ENCODE measurements around the gene ZSCAN5A. TPM values are rescaled to one million over a fixed set of nuclear protein-coding genes. Genes with fewer than 3 reads are reported as not detected.
"Not testable (repeated sequence)": the region's sequence is repeated elsewhere in the genome, so short reads cannot be mapped to it uniquely, and the experiment has no call there.

ZSCAN5A gene
- total RNA-seq, 1 experiment from 2014 or later: 20.7 TPM

DNA sequence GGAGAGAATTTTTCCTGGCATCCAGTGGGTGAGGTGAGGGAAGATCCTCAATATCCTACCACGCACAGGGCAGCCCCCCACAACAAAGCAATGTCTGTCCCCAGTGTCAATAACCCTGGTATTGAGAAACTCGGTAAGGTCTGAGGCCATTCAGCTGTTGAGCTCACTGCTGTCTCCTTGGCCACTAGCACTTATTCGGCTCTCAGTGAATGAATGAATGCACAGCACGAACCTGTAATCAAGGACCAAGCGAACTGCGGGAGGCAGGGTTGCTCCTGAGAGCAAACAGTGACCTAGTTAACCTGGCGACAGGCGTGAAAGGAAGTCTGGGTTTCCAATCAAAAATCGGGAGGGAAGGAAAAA is 640 bp downstream of the ZSCAN5A start:
- no peak for DNase-seq (ENCODE audit: low read depth)

DNA sequence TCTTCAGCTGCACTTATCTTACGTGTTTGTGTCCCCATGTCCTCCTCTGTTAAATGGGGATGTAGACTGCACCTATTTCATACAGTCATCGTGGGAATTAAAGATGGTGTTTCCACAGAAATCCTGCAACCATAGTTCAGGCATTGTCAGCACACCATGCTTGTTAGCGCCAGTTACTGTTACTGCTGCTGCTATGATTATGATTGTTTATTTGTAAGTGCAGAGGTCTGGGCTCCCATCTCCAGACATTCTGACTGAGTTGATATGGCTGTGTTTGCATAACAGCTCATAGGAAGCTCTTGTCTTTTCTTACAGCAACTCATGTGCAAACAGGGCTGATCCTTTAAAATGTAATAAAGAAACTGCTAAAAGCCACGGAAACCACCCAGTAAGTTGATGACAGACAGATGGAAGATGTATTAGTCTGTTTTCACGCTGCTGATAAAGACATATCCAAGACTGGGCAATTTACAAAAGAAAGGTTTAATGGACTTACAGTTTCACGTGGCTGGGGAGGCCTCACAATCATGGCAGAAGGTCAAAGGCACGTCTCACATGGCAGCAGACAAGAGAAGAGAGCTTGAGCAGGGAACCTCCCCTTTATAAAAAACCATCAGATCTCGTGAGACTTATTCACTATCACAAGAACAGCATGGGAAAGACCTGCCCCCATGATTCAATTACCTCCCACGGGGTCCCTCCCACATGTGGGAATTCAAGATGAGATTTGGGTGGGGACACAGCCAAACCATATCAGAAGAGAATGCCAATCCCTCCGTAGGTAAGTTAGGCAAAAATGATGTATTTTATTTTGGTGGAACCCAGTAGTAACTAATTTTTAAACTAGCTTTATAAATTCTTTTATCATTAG is 1.6 kb downstream of the ZSCAN5A start:
- no peak for DNase-seq (ENCODE audit: low read depth)

DNA sequence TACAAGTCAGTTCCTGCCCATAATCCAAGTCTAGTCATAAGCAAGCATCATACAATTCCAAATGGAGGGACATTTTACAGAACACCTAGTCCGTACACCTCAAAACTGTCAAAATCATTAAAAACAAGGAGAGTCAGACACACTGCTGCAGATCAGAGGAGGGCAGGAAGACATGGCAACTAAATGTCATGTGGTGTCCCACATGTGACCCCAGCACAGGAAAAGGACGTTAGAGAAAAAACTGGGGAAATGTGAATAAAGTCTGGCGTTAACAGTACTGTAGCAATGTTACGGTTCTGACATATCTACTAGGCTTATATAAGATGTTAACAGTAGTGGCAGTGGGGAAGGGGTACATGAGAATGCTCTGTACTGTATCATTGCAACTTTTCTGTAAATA is 2.3 kb downstream of the ZSCAN5A start:
- no peak for DNase-seq (ENCODE audit: low read depth)

DNA sequence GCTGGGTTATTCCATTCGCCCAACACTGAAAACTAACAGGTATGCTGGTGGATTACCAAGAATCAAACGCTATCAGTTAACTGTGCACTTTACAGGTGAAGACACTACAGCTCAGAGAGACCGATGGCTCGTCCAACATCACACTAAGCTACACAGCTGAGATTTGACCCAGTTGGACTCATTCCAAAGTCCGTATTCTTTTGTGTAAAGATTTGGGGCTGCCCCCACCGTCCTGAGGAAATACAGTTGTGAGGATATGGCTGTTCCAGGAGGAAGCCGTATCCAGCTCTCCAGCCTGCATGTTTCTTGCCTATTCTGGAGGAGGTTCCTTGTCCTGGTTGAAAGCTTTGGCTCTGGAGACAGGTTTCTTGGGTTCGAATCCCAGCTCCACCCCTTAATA is 4.2 kb downstream of the ZSCAN5A start:
- DNase-seq (ENCODE audit: low read depth): no peak

DNA sequence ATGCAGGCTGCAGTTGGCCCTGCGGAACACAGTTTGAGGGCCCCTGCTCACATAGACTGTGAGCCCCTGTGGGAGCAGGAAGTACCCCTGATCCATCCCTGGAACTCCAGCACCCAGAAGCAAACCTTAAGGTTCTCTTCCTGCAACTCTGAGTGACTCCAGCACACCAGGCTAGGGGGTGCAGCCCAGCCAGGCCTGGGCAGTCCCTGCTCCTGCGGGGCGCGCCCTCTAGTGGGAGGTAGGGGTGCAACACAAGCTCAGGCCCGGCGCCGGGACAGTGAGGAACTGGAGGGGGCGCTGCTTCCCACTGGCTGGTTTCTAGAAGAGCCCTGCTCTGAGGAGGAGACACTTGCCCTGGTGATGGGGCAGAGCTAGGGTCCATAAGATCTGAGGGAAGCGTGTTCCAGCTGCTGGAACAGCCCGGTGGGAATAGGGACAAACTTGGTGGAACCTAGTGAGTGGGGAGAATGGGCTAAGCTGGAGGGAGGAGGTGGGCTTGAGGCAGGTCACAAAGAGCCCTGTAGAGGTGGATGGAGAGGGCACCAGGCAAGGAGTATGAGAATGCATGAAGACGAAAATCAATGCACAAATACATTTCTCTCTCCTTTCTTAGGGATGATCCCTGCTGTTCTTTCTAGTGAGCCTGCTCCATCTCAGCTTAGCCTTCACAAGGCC is 5.0 kb downstream of the ZSCAN5A start:
- DNase-seq (ENCODE audit: low read depth): peak; percentile 74

DNA sequence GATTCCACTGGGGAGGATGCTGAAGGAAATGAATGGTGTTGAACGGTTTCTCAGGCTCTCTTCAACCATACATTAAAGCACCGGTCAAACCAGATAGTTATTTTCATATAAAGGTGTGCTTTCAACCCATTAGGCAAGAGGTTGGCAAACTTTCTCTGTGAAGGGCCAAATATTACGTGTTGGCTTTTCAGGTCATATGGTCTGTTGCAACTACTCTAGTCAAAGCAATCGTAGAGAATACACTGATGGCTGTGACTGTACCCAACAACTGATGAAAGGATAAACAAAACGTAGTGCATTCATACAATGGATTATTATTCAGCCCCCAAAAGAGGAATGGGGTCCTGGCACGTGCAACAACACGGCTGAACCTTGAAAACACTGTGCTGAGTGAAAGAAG is 5.8 kb downstream of the ZSCAN5A start:
- no peak for DNase-seq (ENCODE audit: low read depth)

DNA sequence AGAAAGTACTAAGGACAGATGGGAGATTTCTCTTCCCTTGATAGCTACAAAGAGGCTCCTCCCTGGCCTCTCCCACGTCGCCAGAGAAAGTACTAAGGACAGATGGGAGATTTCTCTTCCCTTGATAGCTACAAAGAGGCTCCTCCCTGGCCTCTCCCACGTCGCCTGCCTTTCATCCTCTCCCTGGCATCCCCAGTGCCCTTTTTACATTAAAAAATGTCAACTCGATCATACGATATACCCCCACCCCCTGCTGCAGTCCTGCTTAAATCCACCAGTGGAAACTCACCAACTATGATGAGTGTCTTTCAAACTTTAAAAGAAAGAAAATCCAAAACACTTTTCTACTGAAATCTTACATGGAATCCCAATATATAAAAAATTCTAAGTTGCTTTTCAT is 7.6 kb downstream of the ZSCAN5A start:
- not testable (repeated sequence) for DNase-seq (ENCODE audit: low read depth)

DNA sequence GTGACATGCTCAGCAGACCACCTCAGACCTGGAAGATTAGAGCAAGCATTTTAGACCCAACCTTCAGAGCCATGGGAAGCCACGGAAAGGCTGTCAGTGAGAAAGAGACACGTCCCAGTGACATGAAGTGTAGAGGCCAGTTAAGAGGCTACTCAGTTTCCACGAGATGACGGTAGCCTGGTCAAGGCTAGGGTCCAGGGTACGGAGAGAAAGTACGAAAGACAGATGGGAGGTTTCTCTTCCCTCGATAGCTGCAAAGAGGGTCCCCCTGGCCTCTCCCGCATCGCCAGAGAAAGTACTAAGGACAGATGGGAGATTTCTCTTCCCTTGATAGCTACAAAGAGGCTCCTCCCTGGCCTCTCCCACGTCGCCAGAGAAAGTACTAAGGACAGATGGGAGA is 8.6 kb downstream of the ZSCAN5A start:
- no peak for DNase-seq (ENCODE audit: low read depth)

DNA sequence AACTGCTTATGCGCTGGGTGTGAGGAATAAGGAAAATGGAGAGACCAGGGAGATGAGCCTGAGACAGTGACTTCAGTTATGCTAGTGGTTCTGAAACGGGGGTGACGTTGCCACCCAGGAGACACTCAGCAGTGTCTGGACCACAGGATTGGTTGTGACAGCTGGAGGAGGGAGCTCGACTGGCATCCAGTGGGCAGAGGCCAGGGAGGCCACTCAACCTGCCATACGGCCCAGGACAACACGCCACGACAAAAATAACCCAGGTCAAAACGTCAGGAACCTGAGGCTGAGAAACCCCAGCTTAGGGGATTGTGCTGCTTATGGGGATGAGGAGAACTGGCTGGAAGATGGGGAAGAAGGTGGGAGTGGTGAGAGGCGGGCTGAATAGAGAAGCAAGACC is 10.4 kb downstream of the ZSCAN5A start:
- DNase-seq (ENCODE audit: low read depth): no peak

DNA sequence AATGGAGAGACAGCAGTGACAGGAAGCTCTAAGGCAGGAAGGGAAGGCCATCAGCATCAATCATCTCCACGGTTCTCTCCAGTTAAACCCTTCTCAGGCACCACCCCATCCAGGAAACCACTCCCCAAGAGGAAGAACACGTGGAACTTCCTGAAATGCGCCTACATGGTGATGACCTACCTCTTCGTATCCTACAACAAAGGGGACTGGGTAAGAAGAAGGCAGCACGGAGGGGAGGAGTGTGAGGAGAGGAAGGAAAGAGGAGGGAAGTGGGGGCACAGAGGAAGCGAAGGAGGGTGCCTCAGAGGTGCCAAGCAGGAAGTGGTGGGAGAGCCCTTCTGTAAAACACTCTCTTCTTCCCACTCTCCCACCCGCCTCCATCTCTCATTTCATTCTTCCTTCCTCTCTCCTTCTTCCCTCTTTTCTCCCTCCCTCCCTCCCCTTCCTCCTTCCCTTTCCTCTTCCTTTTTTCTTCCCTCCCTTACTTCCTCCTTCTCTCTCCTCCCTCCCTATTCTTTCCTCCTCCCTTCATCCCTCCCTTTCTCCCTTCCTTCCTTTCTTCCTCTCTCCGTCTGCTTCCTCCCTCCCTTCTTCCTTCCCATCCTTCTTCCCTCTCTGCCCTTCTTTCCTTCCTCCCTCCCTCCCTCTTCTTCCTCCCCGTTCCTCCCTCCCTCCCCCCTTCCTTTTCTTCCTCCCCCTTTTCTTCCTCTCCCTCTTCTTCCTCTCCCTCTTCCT is 12.6 kb downstream of the ZSCAN5A start:
- no peak for DNase-seq (ENCODE audit: low read depth)

DNA sequence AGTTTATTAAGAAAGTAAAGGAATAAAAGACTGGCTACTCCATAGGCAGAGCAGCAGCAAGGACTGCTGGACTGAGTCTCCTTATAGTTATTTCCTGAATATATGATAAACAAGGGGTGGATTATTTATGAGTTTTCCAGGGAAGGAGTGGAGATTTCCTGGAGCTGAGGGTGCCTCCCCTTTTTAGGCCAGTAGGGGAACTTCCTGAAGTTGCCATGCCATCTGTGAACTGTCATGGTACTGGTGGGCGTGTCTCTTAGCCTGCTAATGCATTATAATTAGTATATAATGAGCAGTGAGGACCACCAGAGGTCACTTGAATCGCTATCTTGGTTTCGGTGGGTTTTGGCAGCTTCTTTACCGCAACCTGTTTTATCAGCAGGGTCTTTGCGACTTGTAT is 13.5 kb downstream of the ZSCAN5A start:
- peak; percentile 20 for DNase-seq (ENCODE audit: low read depth)

DNA sequence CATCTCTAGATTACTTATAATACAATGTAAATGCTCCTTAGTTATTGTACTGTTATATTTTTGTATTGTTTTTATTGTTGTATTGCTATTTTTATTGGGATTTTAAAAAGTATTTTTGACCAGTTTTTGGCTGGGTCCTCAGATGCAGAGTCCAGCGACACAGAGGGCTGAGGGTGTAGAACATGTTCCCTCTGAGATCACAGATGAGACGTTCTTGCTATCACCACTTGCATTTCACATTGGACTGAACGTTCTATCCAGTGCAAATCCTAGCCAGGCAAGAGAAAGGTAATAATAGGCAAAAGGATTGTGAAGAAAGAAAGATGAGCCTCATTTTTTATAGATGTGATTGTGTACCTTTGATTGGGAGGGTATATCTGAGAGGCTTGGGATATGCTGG is 15.0 kb downstream of the ZSCAN5A start:
- DNase-seq (ENCODE audit: low read depth): no peak

DNA sequence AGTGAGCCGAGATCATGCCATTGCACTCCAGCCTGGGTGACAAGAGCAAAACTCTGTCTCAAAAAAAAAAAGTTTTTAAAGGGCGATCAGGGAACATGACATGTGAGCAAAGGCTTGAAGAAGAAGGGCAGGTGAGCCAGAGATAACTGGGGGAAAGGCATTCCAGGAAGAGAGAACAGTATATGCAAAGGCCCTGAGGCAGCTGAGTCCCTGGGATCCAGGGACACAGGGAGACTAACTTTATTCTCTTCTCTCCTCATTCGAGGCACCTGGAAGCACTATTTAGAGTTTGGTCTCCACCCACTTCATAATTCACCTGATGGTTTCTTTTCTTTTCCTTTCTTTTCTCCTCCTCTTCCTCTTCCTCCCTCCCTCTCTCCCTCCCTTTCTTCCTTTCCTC is 17.6 kb downstream of the ZSCAN5A start:
- no peak for DNase-seq (ENCODE audit: low read depth)

DNA sequence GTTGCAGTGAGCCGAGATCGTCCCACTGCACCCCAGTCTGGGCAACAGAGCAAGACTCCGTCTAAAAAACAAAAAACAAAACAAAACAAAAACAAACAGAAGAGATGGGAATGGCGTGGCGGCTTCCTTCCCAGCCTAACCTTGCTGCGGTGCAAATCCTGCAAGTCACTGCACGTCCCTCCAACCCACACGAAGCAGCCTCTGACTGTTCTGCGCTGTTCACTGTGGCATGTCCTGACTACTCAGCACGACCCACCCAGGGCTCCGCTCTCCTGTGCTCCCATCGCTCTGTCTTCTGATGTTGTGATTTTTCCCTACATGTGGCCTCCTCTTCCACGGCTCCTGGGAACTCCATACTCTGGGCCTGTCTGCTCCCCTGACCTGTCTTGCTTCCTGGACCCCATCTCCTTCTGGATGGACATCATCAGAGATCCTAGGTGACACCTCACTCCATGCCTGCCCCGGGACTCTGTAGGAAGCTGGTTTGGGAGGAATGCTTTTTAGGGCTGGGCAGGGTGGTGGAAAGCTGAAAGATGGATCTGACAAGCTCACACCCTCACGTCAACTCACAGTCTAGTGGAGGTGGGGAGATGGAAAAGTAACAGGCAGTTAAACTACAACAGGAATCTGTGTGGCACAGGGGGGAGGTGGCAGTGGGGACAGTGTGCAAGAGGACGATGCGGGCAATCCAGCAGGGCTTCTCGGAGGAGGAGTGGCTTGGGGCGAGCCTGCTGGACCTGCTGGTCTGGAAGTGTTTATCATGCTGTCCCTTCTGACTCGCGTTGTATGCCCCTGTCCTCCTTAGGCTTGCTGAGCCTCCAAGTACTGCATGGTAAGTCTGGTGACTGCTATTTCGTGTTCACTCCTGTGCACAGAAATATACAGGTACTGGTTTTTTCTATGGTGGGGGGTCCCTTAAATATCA is 18.8 kb downstream of the ZSCAN5A start:
- no peak for DNase-seq (ENCODE audit: low read depth)

DNA sequence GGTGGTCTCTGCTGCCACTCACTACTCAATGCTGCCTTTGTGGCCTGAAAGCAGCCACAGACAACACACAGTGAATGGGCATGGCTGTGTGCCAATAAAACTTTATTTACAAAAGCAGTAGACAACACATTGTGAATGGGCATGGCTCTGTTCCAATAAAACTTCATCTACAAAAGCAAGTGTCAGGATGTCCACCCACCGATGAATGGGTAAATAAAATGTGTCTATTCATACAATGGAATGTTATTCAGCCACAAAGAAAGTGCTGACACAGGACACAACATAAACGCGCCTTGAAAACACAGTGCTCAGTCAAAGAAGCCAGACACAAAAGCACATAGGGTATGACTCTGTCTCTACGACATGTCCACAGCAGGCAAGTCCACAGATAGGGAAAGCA is 20.1 kb downstream of the ZSCAN5A start:
- DNase-seq (ENCODE audit: low read depth): peak; percentile 17

DNA sequence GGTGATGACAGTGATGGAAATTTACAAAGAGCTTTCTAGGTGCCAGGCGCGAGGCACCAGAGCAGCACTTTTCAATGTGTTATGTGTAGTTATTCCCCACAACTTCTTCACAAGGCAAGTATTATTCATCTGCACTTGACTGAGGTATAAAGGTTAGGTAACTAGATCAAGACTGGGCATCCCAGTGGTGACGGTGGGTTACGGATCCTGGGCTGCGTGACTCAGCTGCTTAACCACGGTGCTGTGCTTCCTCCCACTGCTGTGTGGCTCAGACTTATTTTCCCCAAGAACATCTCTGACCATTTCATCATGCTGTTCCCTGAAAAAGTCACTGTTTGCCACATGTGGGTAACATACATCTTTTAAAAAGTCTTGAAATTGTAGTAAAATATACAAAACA is 22.8 kb downstream of the ZSCAN5A start:
- no peak for DNase-seq (ENCODE audit: low read depth)

DNA sequence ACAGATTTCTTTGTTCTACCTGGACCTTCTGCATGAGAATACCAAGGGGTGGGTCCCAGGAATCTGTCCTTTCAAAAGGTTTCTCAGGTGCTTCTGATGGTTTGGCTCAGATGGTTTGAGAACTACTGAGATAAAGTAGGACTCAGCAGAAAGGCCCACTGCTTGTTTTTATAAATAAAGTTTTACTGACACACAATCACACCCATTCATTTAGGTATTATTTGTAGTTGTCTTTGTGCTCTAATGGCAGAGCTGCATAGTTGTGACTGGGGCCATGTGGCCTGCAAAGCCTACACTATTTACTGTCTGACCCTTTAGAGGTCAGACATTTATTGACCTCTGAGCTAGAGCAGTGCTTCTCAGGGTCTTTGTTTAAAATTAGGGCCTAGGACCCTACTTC is 24.5 kb downstream of the ZSCAN5A start:
- DNase-seq (ENCODE audit: low read depth): no peak

DNA sequence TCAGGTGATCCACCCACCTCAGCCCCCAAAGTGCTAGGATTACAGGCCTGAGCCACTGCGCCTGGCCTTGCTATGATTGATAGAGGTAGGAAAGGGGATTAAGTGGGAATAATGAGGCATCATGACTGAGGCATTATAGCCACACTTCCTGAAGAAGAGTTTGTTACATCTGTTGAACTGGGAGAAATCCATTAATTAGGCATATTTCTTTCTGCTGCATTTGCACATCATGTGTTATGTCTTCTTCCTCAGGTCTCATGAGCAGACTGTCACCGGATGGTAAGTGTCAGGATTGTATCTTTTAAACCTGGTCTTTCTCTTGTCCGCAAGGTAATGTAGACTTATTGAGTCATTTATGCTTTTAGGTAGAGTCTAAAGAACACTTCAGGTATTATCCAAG is 29.9 kb downstream of the ZSCAN5A start:
- no peak for DNase-seq (ENCODE audit: low read depth)

DNA sequence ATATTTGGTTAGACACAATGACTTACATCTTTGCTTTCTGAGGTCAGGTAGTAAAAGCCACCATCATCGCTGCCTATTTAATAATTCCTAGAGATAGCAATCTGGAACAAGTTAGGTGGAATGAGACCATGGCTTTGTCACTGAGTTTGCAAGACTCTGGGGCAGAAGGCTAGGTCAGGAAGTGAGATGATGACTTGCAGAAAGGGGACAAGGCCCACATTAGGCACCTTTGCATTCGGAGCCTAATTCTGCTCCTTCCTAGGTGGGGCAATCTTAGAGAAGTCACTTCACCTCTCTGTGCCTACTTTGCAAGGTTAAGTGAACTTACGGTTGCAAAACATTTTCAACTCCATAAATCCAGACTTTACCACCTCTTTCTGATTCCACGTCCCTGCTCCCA is 31.8 kb downstream of the ZSCAN5A start:
- no peak for DNase-seq (ENCODE audit: low read depth)

DNA sequence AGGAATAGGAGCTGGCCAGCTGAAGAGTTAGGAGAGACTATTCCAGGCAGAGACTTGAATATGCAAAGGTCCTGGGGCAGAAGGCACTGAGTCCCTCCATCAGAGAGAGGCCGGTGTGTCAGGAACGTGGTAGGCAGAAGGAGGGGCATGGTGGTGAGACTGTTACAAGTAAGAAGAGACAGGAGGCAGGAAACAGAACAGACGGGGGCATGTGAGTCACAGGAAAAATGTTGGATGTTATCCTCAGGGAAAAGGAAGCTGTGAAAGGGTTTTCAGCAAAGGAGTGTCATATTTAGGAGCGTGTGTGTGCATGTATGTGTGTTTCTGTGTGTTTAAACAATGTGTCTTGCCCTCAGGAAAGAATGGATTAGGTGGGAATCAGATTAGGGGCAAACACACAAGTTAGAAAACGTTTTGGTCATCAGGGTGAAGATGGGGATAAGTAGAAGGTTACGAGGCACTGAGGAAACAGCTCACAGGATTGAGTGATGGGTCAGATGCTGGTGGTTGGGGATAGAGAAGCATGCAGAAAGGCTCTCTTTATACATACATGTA is 41.0 kb downstream of the ZSCAN5A start:
- DNase-seq (ENCODE audit: low read depth): peak; percentile 73

DNA sequence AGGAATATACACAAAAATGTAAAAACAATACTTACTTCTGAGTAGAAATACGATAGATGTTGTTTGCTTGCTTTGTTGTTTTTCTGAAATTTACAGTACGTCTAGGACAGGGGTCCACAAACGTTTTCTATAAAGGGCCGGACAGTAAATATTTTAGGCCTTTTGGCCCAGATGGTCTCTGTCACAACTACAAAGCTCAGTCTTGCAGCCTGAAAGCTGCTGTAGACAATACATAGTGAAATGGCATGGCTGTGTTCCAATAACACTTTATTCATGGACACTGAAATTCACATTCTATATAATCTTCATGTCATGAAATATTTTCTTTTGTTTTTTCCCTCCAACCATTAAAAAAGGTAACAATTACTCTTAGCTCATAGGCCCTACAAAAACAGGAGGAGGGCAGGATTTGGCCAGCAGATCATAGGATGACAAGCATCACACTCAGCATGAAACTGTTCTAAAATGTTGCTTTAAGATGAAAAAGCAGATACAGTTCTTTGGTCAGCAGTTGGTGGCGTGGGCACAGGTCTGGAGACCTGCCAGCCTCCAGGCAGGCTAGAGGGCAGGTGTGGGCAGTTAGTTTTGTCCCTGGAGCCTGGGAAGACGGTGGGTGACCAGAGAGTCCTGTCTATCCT is 42.4 kb downstream of the ZSCAN5A start, which contains the start of gene EDDM13:
Gene EDDM13, plus strand, starts transcription at position 588 of the 638 bp plus-strand sequence. CDS start 87 bp downstream, outside the sequence.
- peak; percentile 9 for DNase-seq (ENCODE audit: low read depth)
